NCI-H82 (cell line): ENCODE measurements around the gene GPI.
A peak's percentile ranks its signal among the peaks of the same experiment; 100 is the strongest.

Source experiments
- DNase-seq: peaks from one replicate; lab custom pipeline; 2025; lab: John Stamatoyannopoulos, UW

The GPI gene

GRCh38 chr19:34404109-34404909, 39.3 kb downstream of the GPI start, which contains the start of gene PDCD2L:
Gene PDCD2L (plus strand): TSS chr19:34404399. CDS start chr19:34404431, 32 bp downstream.
- peak; percentile 98 for DNase-seq

- no peak for DNase-seq
Observed at GRCh38 chr19:34405892-34406660, 41.1 kb downstream of the GPI start.

GRCh38 chr19:34408411-34408810, 43.4 kb downstream of the GPI start:
- DNase-seq = no peak

GRCh38 chr19:34409189-34410164, 44.5 kb downstream of the GPI start:
- DNase-seq = no peak

- DNase-seq = no peak
Observed at GRCh38 chr19:34411216-34411615, 46.2 kb downstream of the GPI start.

GRCh38 chr19:34416021-34416545, 51.1 kb downstream of the GPI start:
- DNase-seq = no peak

GRCh38 chr19:34418300-34418699, 53.3 kb downstream of the GPI start:
- DNase-seq = no peak

GRCh38 chr19:34426096-34426661, 61.2 kb downstream of the GPI start:
- DNase-seq = no peak

- peak; percentile 52 for DNase-seq
Observed at GRCh38 chr19:34428549-34429285, 63.7 kb downstream of the GPI start.

GRCh38 chr19:34429553-34429952, 64.6 kb downstream of the GPI start:
- DNase-seq = no peak

GRCh38 chr19:34430738-34431625, 66.0 kb downstream of the GPI start:
- DNase-seq = peak; percentile 64

- no peak for DNase-seq
Observed at GRCh38 chr19:34431681-34432402, 66.8 kb downstream of the GPI start.

- no peak for DNase-seq
Observed at GRCh38 chr19:34432797-34433196, 67.8 kb downstream of the GPI start.

- no peak for DNase-seq
Observed at GRCh38 chr19:34436716-34437115, 71.7 kb downstream of the GPI start.

GRCh38 chr19:34448191-34448590, 83.2 kb downstream of the GPI start:
- no peak for DNase-seq
